Keratinocyte (primary cell): ENCODE results near the gene SERPINA4. TPM values are rescaled to one million over a fixed set of nuclear protein-coding genes. Genes with fewer than 3 reads are reported as not detected.

Source experiments
- DNase-seq: peaks from one replicate; pipeline ENCODE4 v3.0.0-alpha.2; 2011; ENCODE audit warnings: low read depth, missing footprints, low spot score
- FAIRE-seq: peaks from 2 replicates; lab custom pipeline; 2011; peaks lifted over from hg19 to GRCh38; lab: Jason Lieb, UNC
- H2AFZ ChIP-seq: 2 replicates; pipeline ENCODE4 v1.6.0; 2012; ENCODE audit warnings: low read length, control low read depth, inconsistent platforms; ENCODE audit not compliant: control insufficient read depth
- H3K27ac ChIP-seq: 2 replicates; pipeline ENCODE4 v1.5.1; 2011; ENCODE audit warnings: low read length; ENCODE audit not compliant: control insufficient read depth, insufficient read depth
- H3K27me3 ChIP-seq: 3 replicates; pipeline ENCODE4 v1.6.0; 2011; ENCODE audit warnings: low read length; ENCODE audit not compliant: control insufficient read depth, insufficient read depth; ENCODE audit errors: extremely low read depth
- H3K36me3 ChIP-seq, 2 experiments: 2 replicates in 1 of 2; 3 replicates in 1 of 2; pipeline ENCODE4 v1.5.1; 2011; ENCODE audit warnings: low read length in 2 of 2, mild to moderate bottlenecking in 1 of 2; ENCODE audit not compliant: control insufficient read depth in 2 of 2, insufficient read depth in 2 of 2; ENCODE audit errors: extremely low read depth in 1 of 2
- H3K4me1 ChIP-seq: 3 replicates; pipeline ENCODE4 v1.5.1; 2011; ENCODE audit warnings: low read length; ENCODE audit not compliant: control insufficient read depth, insufficient read depth; ENCODE audit errors: extremely low read depth
- H3K4me2 ChIP-seq: 3 replicates; pipeline ENCODE4 v1.6.0; 2011; ENCODE audit warnings: low read depth, low read length; ENCODE audit not compliant: control insufficient read depth, insufficient read depth; ENCODE audit errors: extremely low read depth
- H3K4me3 ChIP-seq, 3 experiments: fragments of 200-600 bp in 1 of 3; sonication (generic) in 1 of 3; 2 replicates in 2 of 3; 3 replicates in 1 of 3; pipeline ENCODE4 v1.5.1; 2011 to 2016; ENCODE audit warnings: low read length in 3 of 3, mild to moderate bottlenecking in 3 of 3, control low read depth in 2 of 3, inconsistent platforms in 1 of 3, low read depth in 1 of 3, mixed read lengths in 1 of 3, mixed run types in 1 of 3, moderate library complexity in 1 of 3; ENCODE audit not compliant: control insufficient read depth in 2 of 3, insufficient read depth in 2 of 3; ENCODE audit errors: extremely low read depth in 1 of 3
- H3K79me2 ChIP-seq: 2 replicates; pipeline ENCODE4 v1.6.0; 2012; ENCODE audit warnings: low read length; ENCODE audit not compliant: control insufficient read depth, insufficient read depth
- H3K9ac ChIP-seq: 3 replicates; pipeline ENCODE4 v1.6.0; 2011; ENCODE audit warnings: low read length; ENCODE audit not compliant: control insufficient read depth, insufficient read depth; ENCODE audit errors: extremely low read depth
- H3K9me1 ChIP-seq: 3 replicates; pipeline ENCODE4 v1.6.0; 2011; ENCODE audit warnings: low read length; ENCODE audit not compliant: control insufficient read depth, insufficient read depth; ENCODE audit errors: extremely low read depth
- H3K9me3 ChIP-seq: 2 replicates; pipeline ENCODE4 v1.5.1; 2012; ENCODE audit warnings: low read depth, low read length; ENCODE audit not compliant: control insufficient read depth
- H4K20me1 ChIP-seq: 3 replicates; pipeline ENCODE4 v1.6.0; 2011; ENCODE audit warnings: low read length; ENCODE audit not compliant: control insufficient read depth, insufficient read depth; ENCODE audit errors: extremely low read depth
- EZH2 ChIP-seq: IDR thresholded peaks from one replicate; pipeline ENCODE4 v1.6.1; 2012; ENCODE audit warnings: inconsistent platforms, mild to moderate bottlenecking, low read length, moderate library complexity
- dilution Hi-C: fragments of 300-500 bp; cut with MboI; formaldehyde crosslinking; loops from one replicate; pipeline ENCODE4 v1.7.0; 2020; ENCODE audit warnings: low sequenced_read_pairs; ENCODE audit not compliant: extremely low pct_ligation_motif_present
- polyA plus RNA-seq, 5 experiments: library from polyadenylated mRNA; depleted of rRNA in 3 of 5; stranded (reverse) in 3 of 5; stranded (forward) in 1 of 5; unstranded in 1 of 5; fragments of >200 nt; gene quantifications; 1 replicate in 1 of 5; 2 replicates in 3 of 5; 3 replicates in 1 of 5; pipeline versions ENCODE4 v1.2.1 to v1.2.3, GENCODE V29; 2011 to 2012; ENCODE audit warnings: missing spikeins in 2 of 5, low read depth in 1 of 5, low replicate concordance in 1 of 5
- TF ChIP-seq, protein P1 (sequence below), 3 experiments: IDR thresholded peaks in 1 of 3; conservative IDR thresholded peaks in 1 of 3; optimal IDR thresholded peaks in 1 of 3; 2 replicates in 2 of 3; 3 replicates in 1 of 3; pipeline versions ENCODE3 to v1.5.1; 2011; ENCODE audit warnings: low read length in 3 of 3, mild to moderate bottlenecking in 3 of 3, moderate library complexity in 2 of 3, control low read depth in 1 of 3, inconsistent platforms in 1 of 3; ENCODE audit not compliant: insufficient read depth in 2 of 3; ENCODE audit errors: extremely low read depth in 1 of 3

The SERPINA4 gene
- polyA plus RNA-seq, 1 donor (not counting 4 experiments of a cell fraction or from before 2014, with no cell fraction given): not detected

DNA sequence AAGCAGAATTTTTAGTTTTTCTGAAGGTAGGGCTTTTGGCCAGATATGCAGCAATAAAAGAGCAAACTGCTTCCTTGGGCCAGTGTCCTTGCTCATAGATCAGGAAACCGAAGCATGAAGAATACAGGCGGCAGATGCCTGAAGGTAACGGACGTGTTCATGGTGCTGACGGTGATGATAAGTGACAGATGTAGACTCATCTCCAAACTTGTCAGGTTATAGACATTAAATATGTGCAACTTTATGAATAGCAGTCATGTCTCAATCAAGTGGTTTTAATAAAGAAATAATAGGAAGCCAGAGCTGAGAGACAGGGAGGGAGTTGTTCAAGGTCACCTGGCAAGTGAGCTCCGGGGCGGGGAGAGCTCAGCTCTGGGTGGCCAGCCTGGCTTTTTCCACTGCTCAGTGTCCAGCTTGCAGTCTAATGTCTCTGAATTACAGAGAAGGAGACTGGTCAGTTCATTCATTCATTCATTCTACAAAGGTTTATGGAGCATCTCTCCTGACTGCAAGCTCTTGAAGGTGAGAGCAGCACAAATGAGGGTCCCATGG is 21.0 kb downstream of the SERPINA4 start:
- Histone ChIP-seq H3K9ac (no peak overlapping the region), H4K20me1 (no peaks in the 10 kb centered on the region), H3K4me1 (no peaks in the 10 kb centered on the region), H3K9me1 (no peaks in the 10 kb centered on the region), H3K27ac (no peak overlapping the region), H3K4me3 (no peak overlapping the region), H3K27me3 (peaks cover 5% of the 10 kb centered on the region), H3K4me2 (no peak overlapping the region), H3K9me3 (no peaks in the 10 kb centered on the region), H2AFZ (no peak overlapping the region), H3K36me3 (no peaks in the 10 kb centered on the region), H3K79me2 (no peaks in the 10 kb centered on the region)
- TF ChIP-seq, protein P1, sequence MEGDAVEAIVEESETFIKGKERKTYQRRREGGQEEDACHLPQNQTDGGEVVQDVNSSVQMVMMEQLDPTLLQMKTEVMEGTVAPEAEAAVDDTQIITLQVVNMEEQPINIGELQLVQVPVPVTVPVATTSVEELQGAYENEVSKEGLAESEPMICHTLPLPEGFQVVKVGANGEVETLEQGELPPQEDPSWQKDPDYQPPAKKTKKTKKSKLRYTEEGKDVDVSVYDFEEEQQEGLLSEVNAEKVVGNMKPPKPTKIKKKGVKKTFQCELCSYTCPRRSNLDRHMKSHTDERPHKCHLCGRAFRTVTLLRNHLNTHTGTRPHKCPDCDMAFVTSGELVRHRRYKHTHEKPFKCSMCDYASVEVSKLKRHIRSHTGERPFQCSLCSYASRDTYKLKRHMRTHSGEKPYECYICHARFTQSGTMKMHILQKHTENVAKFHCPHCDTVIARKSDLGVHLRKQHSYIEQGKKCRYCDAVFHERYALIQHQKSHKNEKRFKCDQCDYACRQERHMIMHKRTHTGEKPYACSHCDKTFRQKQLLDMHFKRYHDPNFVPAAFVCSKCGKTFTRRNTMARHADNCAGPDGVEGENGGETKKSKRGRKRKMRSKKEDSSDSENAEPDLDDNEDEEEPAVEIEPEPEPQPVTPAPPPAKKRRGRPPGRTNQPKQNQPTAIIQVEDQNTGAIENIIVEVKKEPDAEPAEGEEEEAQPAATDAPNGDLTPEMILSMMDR (optimal IDR thresholded peaks at IDR 0.05 in 1 of 3, IDR thresholded peaks at IDR 0.05 in 1 of 3, conservative IDR thresholded peaks at IDR 0.05 in 1 of 3; ENCODE audit: extremely low read depth in 1 of 3, insufficient read depth in 2 of 3, low read length in 3 of 3): no peak
- no peak for TF ChIP-seq EZH2
- no peak for FAIRE-seq
- no peak for DNase-seq
- dilution Hi-C loops: no loop called here

DNA sequence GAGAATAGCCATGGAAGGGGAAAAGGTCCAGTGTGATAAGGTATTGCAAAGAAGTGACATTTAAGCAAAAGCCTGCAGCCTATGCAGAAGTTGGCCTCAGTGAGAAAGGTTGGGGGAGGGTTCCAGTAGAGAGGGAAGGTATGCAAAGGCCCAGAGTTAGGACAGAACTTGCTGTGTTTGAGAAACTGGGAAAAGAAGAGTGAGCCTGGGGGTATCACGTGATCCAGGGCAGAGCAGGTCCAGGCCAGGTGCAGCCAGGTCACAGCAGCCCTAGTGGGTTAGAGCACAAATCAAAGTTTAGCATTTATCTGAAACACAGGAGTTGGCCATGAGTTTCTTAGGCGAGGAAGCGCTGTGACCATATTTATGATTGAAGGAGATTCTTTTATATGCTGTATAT is 21.6 kb downstream of the SERPINA4 start:
- no peak overlapping the region for H3K4me3 ChIP-seq
- dilution Hi-C loops: no loop called here
- H3K27me3 ChIP-seq: peaks cover 5% of the 10 kb centered on the region
- H3K4me2 ChIP-seq: no peak overlapping the region
- no peak overlapping the region for H2AFZ ChIP-seq
- H3K9me1 ChIP-seq: no peaks in the 10 kb centered on the region
- no peak for FAIRE-seq
- H3K36me3 ChIP-seq: no peaks in the 10 kb centered on the region
- H4K20me1 ChIP-seq: no peaks in the 10 kb centered on the region
- H3K79me2 ChIP-seq: no peaks in the 10 kb centered on the region
- TF ChIP-seq, protein P1 (optimal IDR thresholded peaks at IDR 0.05 in 1 of 3, IDR thresholded peaks at IDR 0.05 in 1 of 3, conservative IDR thresholded peaks at IDR 0.05 in 1 of 3; ENCODE audit: extremely low read depth in 1 of 3, insufficient read depth in 2 of 3, low read length in 3 of 3): no peak
- no peak for TF ChIP-seq EZH2
- H3K27ac ChIP-seq: no peak overlapping the region
- DNase-seq: no peak
- no peak overlapping the region for H3K9ac ChIP-seq
- no peaks in the 10 kb centered on the region for H3K9me3 ChIP-seq
- H3K4me1 ChIP-seq: no peaks in the 10 kb centered on the region
